HEK293 (cell line): Measurements from ENCODE around the gene BCL7C.
A peak's percentile ranks its signal among the peaks of the same experiment; 100 is the strongest.

Experiments
- CTCF ChIA-PET: fragments of 350-600 bp; formaldehyde crosslinking; extraction: SDS; loops from one replicate; lab custom pipeline; 2021; ENCODE audit warnings: antibody characterized with exemption; lab: Yijun Ruan, JAX
- POLR2A ChIA-PET: fragments of 300-600 bp; formaldehyde crosslinking; extraction: SDS; loops from one replicate; lab custom pipeline; 2020; ENCODE audit warnings: antibody characterized with exemption, inconsistent platforms; lab: Yijun Ruan, JAX
- H3K27ac ChIP-seq: fragments of 200-500 bp; sonication (Bioruptor generic); 2 replicates; pipeline ENCODE4 v1.5.1; 2014; ENCODE audit warnings: low read depth, low read length, control low read depth, inconsistent platforms; ENCODE audit errors: extremely low read depth
- H3K36me3 ChIP-seq, 2 experiments: fragments of 200-500 bp in 1 of 2; sonication (Bioruptor generic) in 1 of 2; 1 replicate in 1 of 2; 2 replicates in 1 of 2; pipeline ENCODE4 v1.5.1; 2014 to 2017; ENCODE audit warnings: inconsistent platforms in 2 of 2, low read length in 2 of 2; ENCODE audit not compliant: control insufficient read depth in 2 of 2, insufficient read depth in 1 of 2
- H3K4me1 ChIP-seq: fragments of 200-500 bp; sonication (Bioruptor generic); 2 replicates; pipeline ENCODE4 v1.5.1; 2014; ENCODE audit warnings: mild to moderate bottlenecking, low read length, inconsistent platforms; ENCODE audit not compliant: control insufficient read depth, insufficient read depth
- H3K4me3 ChIP-seq: 2 replicates; pipeline ENCODE4 v1.5.1; 2011; ENCODE audit warnings: low read depth, mild to moderate bottlenecking, control low read depth, low read length, moderate library complexity
- H3K9me3 ChIP-seq: fragments of 200-500 bp; sonication (Bioruptor generic); 2 replicates; pipeline ENCODE4 v1.5.1; 2014; ENCODE audit warnings: low read depth, low read length, inconsistent platforms; ENCODE audit not compliant: control insufficient read depth, insufficient read depth
- KLF16 ChIP-seq: fragments of 450-650 bp; formaldehyde crosslinking; IDR thresholded peaks from 2 replicates; pipeline ENCODE4 v1.5.1; 2017; ENCODE audit warnings: missing biosample characterization, missing genetic modification characterization
- ZBTB44 ChIP-seq: fragments of 450-650 bp; IDR thresholded peaks from 2 replicates; pipeline ENCODE4 v1.5.1; 2018; ENCODE audit warnings: missing biosample characterization, mild to moderate bottlenecking, missing genetic modification characterization
- ZNF2 ChIP-seq: fragments of 450-650 bp; formaldehyde crosslinking; IDR thresholded peaks from 2 replicates; pipeline ENCODE4 v1.5.1; 2016; ENCODE audit warnings: missing biosample characterization, missing genetic modification characterization
- ZNF266 ChIP-seq: fragments of 450-650 bp; formaldehyde crosslinking; IDR thresholded peaks from 2 replicates; pipeline ENCODE4 v1.5.1; 2016; ENCODE audit warnings: missing biosample characterization, missing genetic modification characterization, low read depth
- ZNF362 ChIP-seq: fragments of 450-650 bp; formaldehyde crosslinking; IDR thresholded peaks from 2 replicates; pipeline ENCODE4 v1.5.1; 2016; ENCODE audit warnings: missing biosample characterization, missing genetic modification characterization
- ZNF501 ChIP-seq: fragments of 450-650 bp; formaldehyde crosslinking; IDR thresholded peaks from 2 replicates; pipeline ENCODE4 v1.5.1; 2016; ENCODE audit warnings: missing biosample characterization, missing genetic modification characterization
- ZNF513 ChIP-seq: fragments of 450-650 bp; IDR thresholded peaks from 2 replicates; pipeline ENCODE4 v1.5.1; 2018; ENCODE audit warnings: missing biosample characterization, missing genetic modification characterization
- ZNF600 ChIP-seq: fragments of 450-650 bp; formaldehyde crosslinking; IDR thresholded peaks from 2 replicates; pipeline ENCODE4 v1.5.1; 2016; ENCODE audit warnings: missing biosample characterization, missing genetic modification characterization
- ZNF660 ChIP-seq: fragments of 450-650 bp; IDR thresholded peaks from 2 replicates; pipeline ENCODE4 v1.5.1; 2018; ENCODE audit warnings: missing biosample characterization, mild to moderate bottlenecking, missing genetic modification characterization
- ZNF664 ChIP-seq: fragments of 450-650 bp; formaldehyde crosslinking; IDR thresholded peaks from 2 replicates; pipeline ENCODE4 v1.5.1; 2016; ENCODE audit warnings: missing biosample characterization, missing genetic modification characterization
- ZSCAN30 ChIP-seq: fragments of 450-650 bp; IDR thresholded peaks from 2 replicates; pipeline ENCODE4 v1.5.1; 2018; ENCODE audit warnings: missing biosample characterization, mild to moderate bottlenecking, missing genetic modification characterization, moderate library complexity
- TF ChIP-seq, protein P1 (sequence below): fragments of 450-650 bp; formaldehyde crosslinking; IDR thresholded peaks from 2 replicates; pipeline ENCODE4 v1.5.1; 2016; ENCODE audit warnings: missing biosample characterization, missing genetic modification characterization

Gene BCL7C

DNA sequence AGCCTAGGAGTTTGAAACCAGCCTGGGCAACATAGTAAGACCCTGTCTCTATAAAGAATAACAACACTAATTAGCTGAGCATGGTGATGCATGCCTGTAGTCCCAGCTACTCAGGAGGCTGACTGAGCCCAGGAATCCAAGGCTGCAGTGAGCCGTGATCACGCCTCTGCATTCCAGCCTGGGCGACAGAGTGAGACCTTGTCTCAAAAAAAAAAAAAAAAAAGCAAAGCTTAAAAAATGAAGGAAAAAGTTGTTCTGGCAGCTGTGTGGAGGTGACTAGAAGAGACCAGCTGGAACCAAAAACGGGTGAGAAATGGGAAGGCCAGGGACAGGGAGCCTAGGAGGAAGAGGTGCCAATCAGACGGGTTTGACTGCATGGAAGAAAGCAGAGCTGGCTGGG lies 4.2 kb downstream of the BCL7C start:
- ChIA-PET CTCF (interaction anchor here (0.6 to 2.6 kb wide), 4 partner anchors 12 to 474 kb away, joined by 3 to 22 read pairs (median 6); no protein-coding TSS in a partner anchor), POLR2A (interaction anchor here (2.0 kb wide), 1 partner anchor 12 kb away, joined by 4 read pairs; no protein-coding TSS in a partner anchor)
- H3K4me1 ChIP-seq = no peaks in the 10 kb centered on the region; the same call in 1 of the 2 replicates
- H3K4me3 ChIP-seq = no peak overlapping the region
- H3K27ac ChIP-seq = no peak overlapping the region
- H3K9me3 ChIP-seq = no peaks in the 10 kb centered on the region
- 0 out of 2 replicates have a peak, but pooled peaks have one; percentile 12 for TF ChIP-seq ZNF362 (tag by site-specific recombination)
- TF ChIP-seq KLF16 (tag by site-specific recombination) = no peak
- peaks cover 10 to 62% of the 10 kb centered on the region in 2 experiments; a peak in 2 of 3 replicates for H3K36me3 ChIP-seq

- H3K4me3 ChIP-seq = no peak overlapping the region
- peaks cover 10 to 69% of the 10 kb centered on the region in 2 experiments; a peak in 2 of 3 replicates for H3K36me3 ChIP-seq
- H3K4me1 ChIP-seq = no peaks in the 10 kb centered on the region; the same call in 1 of the 2 replicates
- CTCF ChIA-PET = interaction anchor here (0.5 to 1.9 kb wide), 5 partner anchors 11 to 103 kb away, joined by 3 to 8 read pairs (median 3); no protein-coding TSS in a partner anchor
- POLR2A ChIA-PET = no interaction called here
- no peaks in the 10 kb centered on the region for H3K9me3 ChIP-seq
- H3K27ac ChIP-seq = no peak overlapping the region
- TF ChIP-seq ZSCAN30 (tag by site-specific recombination) (no peak), ZNF664 (tag by site-specific recombination) (peak; percentile 78), ZNF600 (tag by site-specific recombination) (0 out of 2 replicates have a peak, but pooled peaks have one; percentile 22), ZNF513 (tag by site-specific recombination) (no peak)
- TF ChIP-seq, protein P1, sequence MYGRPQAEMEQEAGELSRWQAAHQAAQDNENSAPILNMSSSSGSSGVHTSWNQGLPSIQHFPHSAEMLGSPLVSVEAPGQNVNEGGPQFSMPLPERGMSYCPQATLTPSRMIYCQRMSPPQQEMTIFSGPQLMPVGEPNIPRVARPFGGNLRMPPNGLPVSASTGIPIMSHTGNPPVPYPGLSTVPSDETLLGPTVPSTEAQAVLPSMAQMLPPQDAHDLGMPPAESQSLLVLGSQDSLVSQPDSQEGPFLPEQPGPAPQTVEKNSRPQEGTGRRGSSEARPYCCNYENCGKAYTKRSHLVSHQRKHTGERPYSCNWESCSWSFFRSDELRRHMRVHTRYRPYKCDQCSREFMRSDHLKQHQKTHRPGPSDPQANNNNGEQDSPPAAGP = peak; percentile 55; the same call in 1 of the 2 replicates
Observed at GRCh38 chr16:30888856-30889499, 4.9 kb downstream of the BCL7C start.

DNA sequence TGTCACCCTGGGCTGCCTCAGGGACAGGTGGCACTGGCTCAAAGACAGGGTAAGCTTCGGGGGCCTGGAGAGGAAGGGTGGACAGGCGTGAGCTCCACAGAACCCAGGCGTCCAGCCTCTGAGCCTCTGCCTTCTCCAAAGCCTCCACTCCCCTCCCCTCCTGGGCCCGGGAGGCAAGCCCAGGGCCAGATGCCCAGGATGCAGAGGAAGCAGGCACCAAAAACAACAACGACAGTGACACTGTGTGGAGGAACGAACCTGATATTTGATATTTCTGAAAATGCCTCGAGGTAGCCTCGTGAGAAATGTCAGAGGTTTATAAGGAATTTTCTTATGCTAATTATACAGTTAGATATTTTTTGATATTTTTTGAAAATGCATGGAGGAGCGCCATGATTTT lies 6.0 kb downstream of the BCL7C start:
- Histone ChIP-seq H3K36me3 (peaks cover 10 to 69% of the 10 kb centered on the region in 2 experiments; a peak in 2 of 3 replicates), H3K9me3 (no peaks in the 10 kb centered on the region), H3K4me1 (no peaks in the 10 kb centered on the region; the same call in 1 of the 2 replicates), H3K27ac (no peak overlapping the region), H3K4me3 (no peak overlapping the region)
- POLR2A ChIA-PET = interaction anchor here (1.2 kb wide), 2 partner anchors 13 to 25 kb away, joined by 3 to 4 read pairs; no protein-coding TSS in a partner anchor
- CTCF ChIA-PET = interaction anchor here (1.2 to 2.2 kb wide), 2 partner anchors 14 to 43 kb away, joined by 7 to 8 read pairs; no protein-coding TSS in a partner anchor
- TF ChIP-seq ZNF2 (tag by site-specific recombination) (peak; percentile 53; the same call in 1 of the 2 replicates), ZNF501 (tag by site-specific recombination) (no peak)

GRCh38 chr16:30886145-30886544 lies 7.7 kb downstream of the BCL7C start:
- TF ChIP-seq ZNF266 (tag by site-specific recombination) (no peak), ZBTB44 (tag by site-specific recombination) (no peak), ZNF660 (tag by site-specific recombination) (no peak)
- TF ChIP-seq, all 188 proteins: peak for 0
- Histone ChIP-seq H3K4me3 (no peak overlapping the region), H3K27ac (no peak overlapping the region), H3K4me1 (no peaks in the 10 kb centered on the region), H3K36me3 (peaks cover 2 to 64% of the 10 kb centered on the region in 2 experiments; a peak in 2 of 3 replicates), H3K9me3 (no peaks in the 10 kb centered on the region)
- CTCF ChIA-PET = interaction anchor here (0.9 to 2.2 kb wide), 2 partner anchors 16 to 41 kb away, joined by 3 to 7 read pairs; no protein-coding TSS in a partner anchor
- POLR2A ChIA-PET = no interaction called here
